Measurements from ENCODE around the gene TXNL4A. TPM values are rescaled to one million over a fixed set of nuclear protein-coding genes. Genes with fewer than 3 reads are reported as not detected.
"Not testable (repeated sequence)": the region's sequence is repeated elsewhere in the genome, so short reads cannot be mapped to it uniquely, and the experiment has no call there.

TXNL4A gene
- total and polyA plus RNA-seq, 8 donors: 54.7 to 106 (median 69.3) TPM

DNA sequence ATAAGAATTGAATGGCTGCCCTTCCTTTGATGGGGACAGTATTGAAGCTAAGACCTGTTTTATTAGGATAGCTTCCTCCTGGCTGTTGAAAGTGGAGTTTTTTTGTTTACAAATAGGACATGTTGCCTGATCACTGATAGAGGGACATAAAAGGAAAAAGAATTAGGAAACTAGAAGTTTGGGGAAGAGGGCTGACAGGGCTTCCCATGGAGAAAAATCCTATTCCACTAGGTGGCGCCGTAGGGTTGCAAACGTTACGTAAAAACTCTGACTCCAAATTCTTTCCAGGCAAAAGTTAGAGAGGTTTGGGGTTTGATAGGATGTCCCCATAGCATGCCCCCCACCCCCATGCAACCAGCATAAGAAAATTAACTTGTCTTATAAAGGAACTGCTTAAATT, 34.8 kb upstream of the TXNL4A start:
- no peak for ATAC-seq

DNA sequence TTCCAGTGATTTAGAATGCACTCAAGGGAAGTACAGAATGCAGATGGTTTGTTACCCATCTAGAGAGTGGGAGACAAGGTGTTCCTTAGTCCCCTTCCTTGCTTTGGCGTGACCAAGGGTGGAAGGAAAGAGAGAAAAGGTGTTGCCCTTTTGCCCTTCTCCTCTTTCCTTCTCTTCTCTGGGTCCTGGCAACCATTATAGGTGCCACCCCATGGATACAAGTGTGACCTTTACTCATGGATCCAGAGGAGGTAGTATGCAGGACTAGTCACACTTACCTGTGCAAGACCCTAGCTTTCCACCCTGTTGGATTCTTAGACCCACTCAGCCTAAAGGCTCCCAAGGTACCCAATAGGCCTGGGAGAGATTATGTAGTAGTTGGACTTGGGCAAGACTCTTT, 34.2 kb upstream of the TXNL4A start:
- intact Hi-C loops (cut with DNase I): no loop called here
- Histone ChIP-seq H3K27ac (no peak overlapping the region), H3K27me3 (no peaks in the 10 kb centered on the region), H3K4me1 (no peaks in the 10 kb centered on the region), H3K9me3 (peaks cover 21 to 96% of the 10 kb centered on the region in 2 donors), H3K4me3 (no peak overlapping the region), H3K36me3 (peaks cover 0 to 5% of the 10 kb centered on the region in 2 donors)
- TF ChIP-seq, protein P1, sequence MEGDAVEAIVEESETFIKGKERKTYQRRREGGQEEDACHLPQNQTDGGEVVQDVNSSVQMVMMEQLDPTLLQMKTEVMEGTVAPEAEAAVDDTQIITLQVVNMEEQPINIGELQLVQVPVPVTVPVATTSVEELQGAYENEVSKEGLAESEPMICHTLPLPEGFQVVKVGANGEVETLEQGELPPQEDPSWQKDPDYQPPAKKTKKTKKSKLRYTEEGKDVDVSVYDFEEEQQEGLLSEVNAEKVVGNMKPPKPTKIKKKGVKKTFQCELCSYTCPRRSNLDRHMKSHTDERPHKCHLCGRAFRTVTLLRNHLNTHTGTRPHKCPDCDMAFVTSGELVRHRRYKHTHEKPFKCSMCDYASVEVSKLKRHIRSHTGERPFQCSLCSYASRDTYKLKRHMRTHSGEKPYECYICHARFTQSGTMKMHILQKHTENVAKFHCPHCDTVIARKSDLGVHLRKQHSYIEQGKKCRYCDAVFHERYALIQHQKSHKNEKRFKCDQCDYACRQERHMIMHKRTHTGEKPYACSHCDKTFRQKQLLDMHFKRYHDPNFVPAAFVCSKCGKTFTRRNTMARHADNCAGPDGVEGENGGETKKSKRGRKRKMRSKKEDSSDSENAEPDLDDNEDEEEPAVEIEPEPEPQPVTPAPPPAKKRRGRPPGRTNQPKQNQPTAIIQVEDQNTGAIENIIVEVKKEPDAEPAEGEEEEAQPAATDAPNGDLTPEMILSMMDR (IDR thresholded peaks at IDR 0.05): no peak
- ATAC-seq: peak; percentile 61
- peak in 1 of 4 donors; percentile 23 for DNase-seq

More for the DNA sequence above, 34.8 kb upstream of the TXNL4A start:
- no peaks in the 10 kb centered on the region for H3K27me3 ChIP-seq
- H3K9me3 ChIP-seq: peaks cover 21 to 96% of the 10 kb centered on the region in 2 donors
- no peaks in the 10 kb centered on the region for H3K4me1 ChIP-seq
- H3K36me3 ChIP-seq: peaks cover 0 to 5% of the 10 kb centered on the region in 2 donors
- intact Hi-C loops (cut with DNase I): no loop called here
- no peak for DNase-seq
- no peak overlapping the region for H3K4me3 ChIP-seq
- H3K27ac ChIP-seq: no peak overlapping the region
- TF ChIP-seq, protein P1 (IDR thresholded peaks at IDR 0.05): no peak

DNA sequence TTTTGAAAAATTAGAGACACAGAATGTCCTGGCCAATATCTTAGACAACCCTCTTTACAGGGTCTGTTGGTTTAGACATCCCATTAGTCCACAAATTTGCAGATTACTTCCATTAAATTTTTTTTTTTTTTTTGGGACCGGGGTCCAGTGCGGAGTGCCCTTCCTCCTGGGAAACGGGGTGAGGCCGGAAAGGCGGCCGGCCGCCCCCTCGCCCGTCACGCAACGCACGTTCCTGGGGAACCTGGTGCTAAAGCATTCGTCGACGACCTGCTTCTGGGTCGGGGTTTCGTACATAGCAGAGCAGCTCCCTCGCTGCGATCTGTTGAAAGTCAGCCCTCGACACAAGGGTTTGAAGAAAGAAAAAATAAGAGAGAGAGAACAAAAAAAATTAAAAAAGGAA, 24.4 kb upstream of the TXNL4A start:
- DNase-seq: no peak
- no peak overlapping the region for H3K4me3 ChIP-seq
- H3K4me1 ChIP-seq: no peaks in the 10 kb centered on the region
- ATAC-seq: no peak
- intact Hi-C loops (cut with DNase I): no loop called here
- peaks cover 0 to 63% of the 10 kb centered on the region in 2 donors for H3K9me3 ChIP-seq
- no peak overlapping the region for H3K27ac ChIP-seq
- H3K27me3 ChIP-seq: no peaks in the 10 kb centered on the region
- TF ChIP-seq, protein P1 (IDR thresholded peaks at IDR 0.05): no peak
- no peaks in the 10 kb centered on the region for H3K36me3 ChIP-seq

DNA sequence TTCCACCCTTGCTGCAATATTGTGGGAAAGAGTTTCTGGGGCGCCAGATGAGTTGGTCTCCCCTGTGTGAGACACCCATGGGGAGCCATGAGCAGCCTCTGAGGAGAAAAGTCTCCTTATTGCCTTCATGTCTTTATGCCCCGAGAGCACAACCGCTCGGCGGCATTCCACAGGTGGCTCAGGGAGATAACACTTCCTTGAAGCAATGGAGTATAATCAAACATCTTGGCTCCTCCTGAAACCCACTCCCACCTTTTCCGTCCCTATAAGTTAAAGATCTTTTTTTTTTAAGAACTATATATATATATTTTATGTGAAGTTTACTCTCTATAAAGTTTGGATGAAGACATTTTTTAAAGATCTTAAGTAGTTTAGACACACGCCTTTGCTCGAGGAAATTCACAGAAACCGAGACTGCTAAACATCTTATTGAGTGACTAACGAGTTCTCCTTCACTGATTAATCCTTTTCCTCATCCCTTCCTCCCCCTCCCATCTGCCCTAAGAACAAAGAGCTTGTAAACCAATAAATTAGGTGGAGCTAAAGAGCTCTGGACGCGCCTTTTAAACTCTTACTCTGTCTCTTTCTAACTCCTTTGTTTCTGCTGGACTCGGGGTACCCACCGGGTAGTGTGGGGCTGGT, 23.3 kb upstream of the TXNL4A start:
- intact Hi-C loops (cut with DNase I); H3K4me3 ChIP-seq; H3K27ac ChIP-seq; H3K36me3 ChIP-seq; DNase-seq; ATAC-seq; H3K27me3 ChIP-seq; H3K4me1 ChIP-seq: not testable (repeated sequence)
- peaks cover 0 to 63% of the 10 kb centered on the region in 2 donors for H3K9me3 ChIP-seq

DNA sequence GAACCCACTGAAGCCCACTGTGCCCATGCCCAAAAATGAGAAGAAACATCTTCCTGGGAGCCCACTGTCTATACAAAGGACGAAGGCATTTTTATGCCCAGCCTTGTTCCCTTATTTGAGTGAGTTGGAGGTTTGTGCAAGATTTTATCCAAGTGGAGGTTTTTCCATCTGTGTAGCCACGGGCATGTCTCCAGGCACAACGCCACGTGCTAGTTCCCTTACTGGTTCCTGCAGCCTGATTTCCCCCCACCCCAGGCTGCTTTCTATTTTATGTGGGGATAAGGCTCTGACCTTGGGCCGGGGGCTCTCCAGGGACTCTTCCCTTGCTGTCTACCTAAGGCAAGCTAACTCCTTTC, 22.2 kb upstream of the TXNL4A start:
- H3K4me1 ChIP-seq: no peaks in the 10 kb centered on the region
- TF ChIP-seq, protein P1 (IDR thresholded peaks at IDR 0.05): no peak
- intact Hi-C loops (cut with DNase I): no loop called here
- no peak overlapping the region for H3K4me3 ChIP-seq
- peaks cover 0 to 66% of the 10 kb centered on the region in 2 donors for H3K9me3 ChIP-seq
- ATAC-seq: peak; percentile 54
- H3K36me3 ChIP-seq: no peaks in the 10 kb centered on the region
- DNase-seq: peak in 1 of 4 donors; percentile 46
- H3K27me3 ChIP-seq: no peaks in the 10 kb centered on the region
- H3K27ac ChIP-seq: peak overlapping the region; percentile 25 to 53

All from left lung (tissue), 10 donors.